Fibroblast of skin of left quadriceps (primary cell): ENCODE measurements around the gene NGEF.

ENCODE experiments used
- DNase-seq, 2 experiments: peaks; one replicate each; pipeline ENCODE4 v3.0.0-alpha.2; 2013; ENCODE audit warnings: low read depth in 2 of 2

Gene NGEF

DNA sequence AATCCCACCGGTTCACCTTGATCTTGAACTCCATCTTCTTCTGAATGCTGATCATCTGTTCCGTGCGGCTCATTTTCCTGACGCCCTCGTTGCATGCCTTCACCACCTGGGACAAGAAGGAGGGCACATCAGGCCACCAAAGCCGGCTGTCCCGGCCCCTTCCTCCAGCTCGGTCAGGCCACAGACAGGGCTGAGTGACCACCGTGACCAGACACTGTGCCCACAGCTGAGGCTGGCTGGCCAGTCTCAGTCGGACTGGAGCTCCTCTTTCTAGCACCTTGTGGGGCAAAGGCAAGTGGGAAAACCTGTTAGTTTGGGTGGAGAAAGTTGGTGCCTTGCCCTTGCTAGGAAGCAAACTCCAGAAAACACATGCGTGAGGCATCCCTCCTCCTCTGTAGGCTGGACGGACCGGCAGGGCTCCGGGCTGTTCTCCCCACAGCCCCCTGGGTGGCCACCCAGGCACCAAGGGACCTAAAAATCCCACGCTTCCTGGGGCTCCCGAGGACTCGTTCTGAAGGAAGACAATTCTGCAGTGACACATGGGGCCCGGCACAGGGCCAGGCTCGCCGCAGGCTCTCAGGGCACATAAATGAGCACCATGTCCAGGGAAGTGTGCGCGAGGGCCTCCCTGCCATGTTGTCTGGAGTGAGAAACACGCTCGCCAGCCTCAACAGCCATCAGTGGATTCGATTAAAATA is 127.6 kb downstream of the NGEF start:
- no peak for DNase-seq

GRCh38 chr2:232884549-232885263 is 128.3 kb downstream of the NGEF start:
- no peak for DNase-seq

GRCh38 chr2:232884001-232884421 is 129.0 kb downstream of the NGEF start:
- no peak for DNase-seq

- no peak for DNase-seq
Measured at GRCh38 chr2:232883116-232883721, 129.8 kb downstream of the NGEF start.

GRCh38 chr2:232882505-232883115 is 130.4 kb downstream of the NGEF start:
- no peak for DNase-seq

GRCh38 chr2:232882085-232882484 is 131.0 kb downstream of the NGEF start:
- DNase-seq, result no peak

DNA sequence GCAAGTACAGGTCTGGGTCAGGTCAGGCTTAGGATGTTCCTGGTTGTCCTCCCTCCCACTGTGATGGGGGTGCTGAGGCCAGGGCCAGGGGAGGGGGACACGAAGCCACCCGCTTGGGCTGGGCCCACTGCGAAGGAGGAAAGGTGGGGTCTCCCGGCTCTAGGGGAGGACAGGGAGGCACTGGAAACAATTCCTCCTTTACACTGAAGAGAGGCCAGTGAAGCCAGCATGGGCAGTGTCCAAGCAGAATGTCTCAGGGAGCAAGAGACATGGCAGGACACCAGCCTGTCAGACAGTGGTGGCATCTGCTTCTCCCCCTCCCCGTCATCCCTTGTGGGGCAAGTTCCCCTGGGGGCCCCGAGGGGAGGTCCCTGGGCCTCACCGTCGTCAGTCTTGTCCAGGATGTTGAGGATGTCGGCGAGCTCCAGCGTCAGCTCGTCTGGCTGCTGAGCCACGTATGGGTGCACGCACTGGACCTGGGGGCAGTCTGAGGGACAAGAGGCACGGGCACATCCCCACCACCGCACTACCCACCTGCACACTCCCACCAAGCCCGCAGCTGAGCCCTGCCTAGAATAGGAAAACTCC is 132.2 kb downstream of the NGEF start:
- DNase-seq, result no peak

GRCh38 chr2:232879618-232880494 is 133.2 kb downstream of the NGEF start:
- DNase-seq, result no peak

DNA sequence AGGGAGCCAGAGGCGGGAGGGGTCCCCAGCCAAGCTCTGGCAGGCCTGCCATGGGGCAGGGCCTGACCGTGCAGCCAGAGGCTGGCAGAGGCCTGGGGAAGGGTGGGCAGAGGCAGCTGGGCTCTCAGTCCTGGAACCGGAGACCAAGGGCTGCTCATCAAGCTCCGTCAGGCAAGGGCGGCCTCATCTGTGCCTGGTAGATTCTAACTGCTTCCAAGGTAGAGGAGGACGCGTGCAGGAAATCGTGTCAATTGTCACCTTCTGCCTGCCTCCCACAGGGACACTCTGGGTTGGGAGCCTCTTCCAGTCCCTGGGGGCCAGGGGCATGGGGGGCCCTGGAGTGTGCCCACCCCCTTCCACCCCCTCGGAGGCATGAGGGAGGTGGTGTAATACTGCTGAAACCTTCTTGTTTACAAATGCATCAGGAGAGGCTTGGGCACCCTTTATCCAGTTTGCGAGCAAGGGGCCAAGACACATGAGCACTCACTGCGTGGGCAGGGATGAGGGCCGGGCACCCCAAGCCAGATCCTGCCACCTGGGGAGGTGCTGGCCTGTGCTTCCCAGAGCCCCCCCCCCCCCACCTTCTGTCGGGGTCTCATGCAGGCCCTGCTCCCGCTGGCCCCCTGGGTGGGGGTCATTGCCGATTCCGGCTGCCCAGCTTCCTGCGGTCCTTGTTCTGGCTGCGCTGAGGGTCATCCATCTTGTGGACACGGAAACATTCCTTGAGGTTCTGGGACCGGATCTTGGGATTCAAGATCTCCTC is 134.0 kb downstream of the NGEF start:
- no peak for DNase-seq

DNA sequence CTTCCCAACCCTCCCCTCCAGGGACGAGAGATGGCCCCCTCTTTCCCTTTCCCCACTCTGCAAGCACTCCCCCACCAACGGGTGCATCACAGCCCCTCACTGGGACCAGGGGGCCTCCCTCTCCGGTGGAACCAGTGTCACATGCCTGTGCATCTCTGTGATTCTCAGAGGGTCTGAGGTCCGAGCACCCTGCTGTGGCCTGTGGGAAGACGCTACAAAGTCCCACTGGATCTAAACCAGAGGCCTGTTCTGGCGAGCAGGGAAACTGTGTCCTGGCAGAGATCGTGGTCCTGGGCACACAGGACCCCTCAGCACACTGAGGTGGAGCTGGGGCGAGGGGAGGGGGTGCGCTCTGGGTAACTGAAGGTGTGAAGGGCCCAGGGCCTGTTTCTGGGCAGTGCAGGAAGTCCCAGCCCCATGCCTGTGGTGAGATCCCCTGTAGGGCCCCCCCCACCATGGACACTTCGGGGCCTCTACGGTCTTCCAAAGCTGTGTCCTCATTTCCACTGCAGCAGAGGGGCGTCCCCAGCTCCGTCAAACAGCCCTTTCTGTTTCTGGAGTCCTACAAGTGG is 135.0 kb downstream of the NGEF start:
- no peak for DNase-seq

DNA sequence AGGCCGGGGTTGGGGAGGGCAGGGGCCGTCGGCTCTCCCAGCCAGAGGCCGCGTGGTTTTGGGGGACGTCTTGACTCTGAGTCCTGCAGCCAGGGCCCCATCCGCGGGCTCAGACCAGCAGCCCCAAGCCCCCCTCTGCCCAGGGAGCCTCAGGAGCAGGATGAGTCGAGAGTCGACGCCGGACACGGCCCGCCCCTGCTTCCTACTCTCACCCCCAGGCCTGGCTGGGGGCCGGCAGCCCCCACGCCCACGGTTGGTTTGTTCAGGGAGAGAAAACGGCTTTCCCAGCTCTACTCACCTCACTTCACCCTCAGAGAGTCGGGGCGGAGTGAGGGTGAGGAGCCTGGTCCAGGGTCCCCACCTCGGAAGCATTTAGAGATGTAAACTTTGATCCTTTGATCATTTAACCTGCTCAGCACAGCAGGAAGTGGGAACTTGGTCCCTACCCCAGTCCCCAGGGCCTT is 136.0 kb downstream of the NGEF start:
- DNase-seq, result no peak

- DNase-seq, result no peak
Measured at GRCh38 chr2:232876161-232876977, 136.7 kb downstream of the NGEF start.

DNA sequence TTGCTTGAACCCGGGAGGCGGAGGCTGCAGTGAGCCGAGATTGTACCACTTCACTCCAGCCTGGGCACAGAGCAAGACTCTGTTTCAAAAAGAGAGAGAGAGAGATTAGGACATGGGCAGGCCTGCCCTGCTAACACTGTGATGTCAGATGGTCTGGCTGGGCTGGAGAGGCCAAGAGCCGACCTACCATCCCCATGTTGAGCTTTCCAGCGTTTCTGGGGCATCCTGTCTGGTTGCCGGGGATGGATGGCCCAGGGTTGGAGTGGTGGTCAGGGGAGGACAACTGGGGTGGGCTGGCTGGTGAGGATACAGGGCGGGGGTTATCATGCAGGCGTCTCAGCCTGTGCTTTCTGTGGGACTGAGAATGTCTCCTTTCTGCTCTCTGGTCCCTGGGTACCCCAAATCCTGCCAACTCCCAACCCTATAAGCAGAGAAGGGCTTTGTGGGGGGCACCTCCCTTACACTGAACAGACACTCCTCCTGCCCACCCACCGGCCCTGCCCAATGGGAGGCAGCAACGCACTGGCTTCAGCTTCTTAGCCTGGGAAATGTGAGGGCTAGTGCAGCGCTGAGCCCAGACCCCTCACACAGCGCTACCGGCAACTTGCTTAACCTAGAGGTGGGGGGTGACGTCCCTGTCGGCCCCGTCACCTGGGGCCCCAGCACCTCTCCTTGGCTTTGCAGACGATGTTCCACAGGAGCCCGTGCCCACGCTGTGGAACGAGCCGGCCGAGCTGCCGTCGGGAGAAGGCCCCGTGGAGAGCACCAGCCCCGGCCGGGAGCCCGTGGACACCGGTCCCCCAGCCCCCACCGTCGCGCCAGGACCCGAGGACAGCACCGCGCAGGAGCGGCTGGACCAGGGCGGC is 137.6 kb downstream of the NGEF start:
- DNase-seq, result no peak

DNA sequence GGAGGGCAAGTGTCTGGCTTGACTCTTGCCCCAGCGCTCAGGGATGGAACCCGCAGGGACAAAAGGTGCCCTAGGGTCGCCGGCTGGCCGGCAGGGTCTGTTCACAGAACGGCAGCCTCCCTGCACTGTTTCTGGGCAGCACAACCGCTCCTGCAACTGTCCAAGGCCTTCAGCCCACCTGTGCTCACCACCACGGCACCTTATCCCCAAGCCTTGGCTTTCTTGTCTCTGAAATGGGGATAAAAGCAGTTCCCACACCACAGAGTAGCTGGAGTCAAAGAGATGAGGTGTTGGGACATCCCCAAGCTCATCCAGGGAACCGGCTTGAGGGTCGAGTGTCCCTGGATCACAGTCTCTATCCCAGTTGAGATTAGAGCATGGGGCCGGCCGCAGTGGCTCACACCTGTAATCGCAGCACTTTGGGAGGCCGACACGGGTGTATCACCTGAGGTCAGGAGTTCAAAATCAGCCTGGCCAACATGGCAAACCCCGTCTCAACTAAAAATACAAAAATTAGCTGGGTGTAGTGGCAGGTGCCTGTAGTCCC is 138.3 kb downstream of the NGEF start:
- DNase-seq, result no peak

GRCh38 chr2:232873909-232874641 is 139.0 kb downstream of the NGEF start:
- DNase-seq, result no peak

GRCh38 chr2:232873292-232873908 is 139.7 kb downstream of the NGEF start:
- DNase-seq, result no peak

DNA sequence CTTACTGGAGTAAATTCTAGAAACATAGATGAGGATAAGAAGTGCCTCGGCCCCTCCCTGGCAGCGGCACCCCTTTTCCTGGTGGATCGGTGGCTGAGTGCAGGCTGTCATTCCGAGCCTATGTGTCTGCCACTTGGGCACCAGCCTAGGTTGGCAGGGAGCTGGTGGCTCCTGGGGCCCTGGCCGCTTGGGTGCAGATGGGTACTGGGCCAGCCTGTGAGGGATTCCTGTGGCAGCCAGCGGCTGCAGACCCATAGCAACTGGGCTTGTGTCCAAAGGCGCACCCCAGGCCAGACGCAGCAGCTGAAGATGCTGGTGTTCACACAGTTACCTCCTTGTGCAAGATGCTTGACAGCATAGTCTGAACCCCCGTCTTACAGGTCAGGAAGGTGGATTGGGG is 140.2 kb downstream of the NGEF start:
- DNase-seq, result no peak
